Skeletal muscle tissue (tissue), 4 donors: ENCODE measurements around the gene FAM241A. TPM values are rescaled to one million over a fixed set of nuclear protein-coding genes. Genes with fewer than 3 reads are reported as not detected.

Source experiments
- H3K27ac ChIP-seq: one replicate; pipeline ENCODE4 v1.7.0; 2013; ENCODE audit warnings: mild to moderate bottlenecking, low read depth, low read length, inconsistent platforms
- H3K27me3 ChIP-seq, 3 donors: one replicate each; pipeline ENCODE4 v1.7.0; 2013; ENCODE audit warnings: low read length in 3 of 3; ENCODE audit not compliant: control insufficient read depth in 3 of 3, insufficient read depth in 3 of 3
- H3K36me3 ChIP-seq, 3 donors: one replicate each; pipeline ENCODE4 v1.7.0; 2013; ENCODE audit warnings: low read length in 3 of 3; ENCODE audit not compliant: control insufficient read depth in 3 of 3, insufficient read depth in 3 of 3
- H3K4me1 ChIP-seq, 3 donors: one replicate each; pipeline ENCODE4 v1.7.0; 2013; ENCODE audit warnings: low read length in 3 of 3, mild to moderate bottlenecking in 3 of 3; ENCODE audit not compliant: control insufficient read depth in 3 of 3, insufficient read depth in 3 of 3
- H3K4me3 ChIP-seq, 3 donors: one replicate each; pipeline ENCODE4 v1.7.0; 2013; ENCODE audit warnings: low read length in 3 of 3
- H3K9ac ChIP-seq, 3 donors: one replicate each; pipeline ENCODE4 v1.7.0; 2013; ENCODE audit warnings: low read length in 3 of 3, mild to moderate bottlenecking in 3 of 3, moderate library complexity in 2 of 3, low read depth in 1 of 3
- H3K9me3 ChIP-seq, 3 donors: one replicate each; pipeline ENCODE4 v1.7.0; 2013; ENCODE audit warnings: low read length in 3 of 3; ENCODE audit not compliant: control insufficient read depth in 3 of 3
- total RNA-seq: library from RNA; depleted of rRNA; stranded (reverse); fragments of >200 nt; gene quantifications from one replicate; pipeline ENCODE4 v1.2.3, GENCODE V29; 2014
- donor health status: Osteomylitis.

The FAM241A gene
- total RNA-seq, 1 donor from 2014 or later, result 2.1 TPM

DNA sequence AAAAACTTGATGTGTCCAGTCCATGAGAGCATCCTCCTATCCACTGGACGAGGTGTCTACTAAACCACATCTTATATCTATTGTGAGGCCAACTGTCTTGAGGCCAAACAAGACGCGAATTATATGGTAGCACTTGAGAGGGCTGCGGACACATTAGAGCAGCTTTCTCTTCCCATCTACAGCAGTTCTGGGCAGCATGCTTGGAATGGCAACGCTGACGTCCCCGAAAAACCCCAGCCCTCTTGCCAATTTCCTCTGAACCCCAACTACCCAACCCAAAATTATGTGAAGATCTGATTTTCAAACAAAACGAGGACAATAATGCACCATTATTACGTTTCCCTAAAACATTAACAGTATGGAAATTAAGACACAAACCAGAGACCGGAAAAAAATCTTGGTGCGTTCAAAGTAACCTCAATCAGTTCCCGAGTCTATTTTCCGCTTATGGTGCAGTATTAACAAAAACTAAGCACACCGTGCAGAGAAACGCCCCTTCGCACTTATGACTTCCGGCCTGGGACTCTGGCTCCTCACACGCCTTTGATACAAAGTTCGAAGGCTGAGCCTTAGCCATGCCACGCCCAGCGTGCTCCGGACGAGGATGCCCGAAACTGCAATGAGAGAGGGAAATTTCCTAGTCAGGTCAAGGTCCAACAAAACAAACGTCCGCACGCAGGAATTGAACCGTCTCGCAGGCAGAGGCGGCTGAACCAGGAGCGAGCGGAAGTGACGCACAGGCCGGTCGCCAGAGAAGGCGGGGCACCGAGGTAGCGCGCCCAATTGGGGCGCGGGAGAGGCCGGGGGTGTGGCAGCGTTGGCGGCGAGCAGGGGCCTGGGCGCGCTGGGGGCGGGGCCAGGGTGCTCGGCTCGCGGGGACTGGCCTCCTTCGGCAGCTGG is 85.9 kb downstream of the FAM241A start:
- Histone ChIP-seq H3K9me3 (no peaks in the 10 kb centered on the region), H3K4me3 (peak overlapping the region; percentile 91 to 97 (median 95)), H3K9ac (peak overlapping the region; percentile 87 to 93 (median 92)), H3K27ac (peak overlapping the region; percentile 95), H3K27me3 (no peaks in the 10 kb centered on the region), H3K4me1 (peaks cover under 1 to 15% (median 6%) of the 10 kb centered on the region in 3 donors), H3K36me3 (no peaks in the 10 kb centered on the region)

DNA sequence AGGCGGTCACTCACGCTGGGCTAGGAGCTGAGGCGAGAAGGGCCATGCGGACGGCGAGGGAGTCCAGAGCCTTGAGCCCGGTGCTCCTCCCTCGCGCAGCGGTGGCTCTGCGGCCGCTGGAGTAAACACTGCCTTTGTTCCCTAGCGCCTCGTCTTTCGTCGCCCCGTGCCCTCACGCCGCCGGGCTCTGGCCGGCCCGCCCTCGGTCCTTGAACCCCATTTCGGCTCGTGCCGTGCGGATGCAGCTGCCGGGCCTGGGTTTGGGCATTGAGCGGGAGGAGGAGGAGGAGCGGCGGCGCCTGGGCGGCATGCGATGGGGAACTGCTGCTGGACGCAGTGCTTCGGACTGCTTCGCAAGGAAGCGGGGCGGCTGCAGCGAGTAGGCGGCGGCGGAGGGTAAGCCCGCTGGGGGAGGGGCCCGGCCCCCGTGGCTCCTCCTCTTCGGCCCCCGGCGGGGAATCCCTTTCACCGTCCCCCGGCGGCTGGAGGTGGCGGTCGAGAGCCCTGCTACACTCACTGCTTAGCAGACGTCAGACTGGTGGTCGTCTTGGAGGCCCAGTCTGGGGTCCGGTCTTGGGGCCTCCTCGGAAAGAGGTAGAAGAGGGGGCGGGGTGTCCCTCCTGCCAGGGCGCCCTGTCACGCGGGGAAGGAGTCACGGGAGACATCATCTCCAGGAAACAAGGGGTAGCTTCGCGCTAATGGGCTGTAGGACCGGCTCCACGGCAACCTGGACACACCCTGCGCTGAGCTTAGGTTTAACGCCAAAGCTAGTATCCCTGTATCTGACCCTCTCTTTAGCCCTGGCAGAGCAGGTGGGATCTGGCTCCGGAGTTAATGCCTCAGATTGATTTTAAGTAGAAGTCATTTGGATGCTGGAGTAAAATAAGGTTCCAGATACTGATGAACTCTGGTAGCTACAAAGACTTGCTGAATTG is 86.8 kb downstream of the FAM241A start, which contains the start of gene AP1AR:
Gene AP1AR (plus strand): TSS at position 9 of the 935 bp plus-strand sequence. CDS start 305 bp downstream, at position 314.
- Histone ChIP-seq H3K36me3 (no peaks in the 10 kb centered on the region), H3K4me3 (peak within 1 kb of the TSS; percentile 91 to 97 (median 95)), H3K9me3 (no peaks in the 10 kb centered on the region), H3K27me3 (no peaks in the 10 kb centered on the region), H3K4me1 (peaks cover 2 to 15% (median 6%) of the 10 kb centered on the region in 3 donors), H3K9ac (peak within 1 kb of the TSS; percentile 87 to 93 (median 92)), H3K27ac (peak within 1 kb of the TSS; percentile 95)

DNA sequence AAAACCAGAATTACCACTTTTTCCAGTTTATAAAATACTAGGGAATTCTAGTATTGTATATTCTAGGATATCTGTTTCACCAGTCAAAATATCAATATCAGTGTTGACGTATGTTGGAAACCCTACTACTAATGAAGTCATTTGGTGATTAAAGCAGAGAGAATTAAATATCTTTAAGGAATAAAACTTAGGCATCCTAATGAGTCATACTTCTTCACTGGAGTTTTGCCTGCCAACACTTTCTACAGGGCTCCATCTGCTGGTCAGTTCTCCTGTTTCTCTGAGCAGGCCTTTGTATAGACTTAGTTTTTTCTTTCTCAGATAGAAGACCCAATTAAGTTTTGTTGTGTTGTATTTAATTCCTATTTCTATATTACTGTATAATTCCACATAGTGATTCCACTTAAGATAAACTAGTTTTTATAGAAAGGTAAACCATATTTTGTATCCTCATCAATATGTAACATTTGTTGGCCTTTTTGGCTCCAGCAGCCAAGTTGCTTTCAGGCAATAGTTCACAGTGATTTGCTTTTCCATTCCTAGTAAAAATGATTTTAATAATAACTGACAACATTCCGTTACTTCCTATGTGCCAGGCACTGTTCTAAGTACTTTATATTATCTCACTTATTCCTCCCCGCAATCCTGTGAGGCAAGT is 89.8 kb downstream of the FAM241A start:
- no peak overlapping the region for H3K27ac ChIP-seq
- no peaks in the 10 kb centered on the region for H3K27me3 ChIP-seq
- H3K9ac ChIP-seq, result no peak overlapping the region
- H3K9me3 ChIP-seq, result no peaks in the 10 kb centered on the region
- H3K4me3 ChIP-seq, result no peak overlapping the region
- peaks cover 2 to 15% (median 6%) of the 10 kb centered on the region in 3 donors for H3K4me1 ChIP-seq
- no peaks in the 10 kb centered on the region for H3K36me3 ChIP-seq

DNA sequence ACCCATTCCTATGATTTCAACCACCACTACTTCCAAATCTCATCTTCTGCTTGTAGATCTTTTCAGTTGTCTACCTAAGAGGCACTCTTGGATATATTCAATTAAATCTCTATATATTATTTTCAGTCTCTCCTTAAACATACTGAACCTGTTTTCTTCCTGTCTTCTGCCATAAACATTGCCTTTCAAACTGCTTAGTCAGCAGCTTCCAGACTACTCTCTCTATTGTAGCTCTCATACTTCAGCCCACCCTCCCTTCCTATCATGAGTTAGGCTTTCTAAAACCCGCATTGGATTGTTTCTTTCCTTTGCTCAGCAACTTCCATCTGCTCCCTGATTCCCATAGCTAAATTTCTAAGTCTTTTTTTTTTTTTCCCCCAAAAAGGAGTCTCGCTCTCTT is 90.8 kb downstream of the FAM241A start:
- Histone ChIP-seq H3K27ac (no peak overlapping the region), H3K4me3 (no peak overlapping the region), H3K4me1 (peaks cover 2 to 15% (median 6%) of the 10 kb centered on the region in 3 donors), H3K9ac (no peak overlapping the region), H3K9me3 (no peaks in the 10 kb centered on the region), H3K36me3 (peaks cover 0 to 2% (median 0%) of the 10 kb centered on the region in 3 donors), H3K27me3 (no peaks in the 10 kb centered on the region)

DNA sequence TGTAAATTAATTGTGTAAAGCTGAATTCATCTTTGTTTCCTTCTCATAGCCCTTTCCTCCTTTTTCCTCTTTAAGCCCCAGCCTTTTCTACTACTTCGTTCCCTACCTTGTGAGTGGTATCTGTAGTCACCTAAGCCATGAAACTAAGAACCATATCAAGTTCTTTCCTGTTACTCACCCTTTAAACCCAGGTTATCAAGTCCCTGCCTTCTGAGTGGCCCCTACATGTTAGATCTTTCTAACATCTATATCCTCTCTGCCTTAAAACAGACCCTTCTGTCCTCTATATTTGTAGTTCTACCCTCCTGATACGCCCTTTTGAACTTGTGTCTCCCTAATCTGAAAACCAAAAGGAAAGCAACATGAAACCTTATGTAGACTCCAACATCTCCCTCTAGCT is 93.6 kb downstream of the FAM241A start:
- no peak overlapping the region for H3K4me3 ChIP-seq
- H3K9ac ChIP-seq, result no peak overlapping the region
- no peaks in the 10 kb centered on the region for H3K9me3 ChIP-seq
- H3K27ac ChIP-seq, result no peak overlapping the region
- H3K4me1 ChIP-seq, result peaks cover 0 to 2% (median 0%) of the 10 kb centered on the region in 3 donors
- no peaks in the 10 kb centered on the region for H3K27me3 ChIP-seq
- H3K36me3 ChIP-seq, result peaks cover 0 to 4% (median 0%) of the 10 kb centered on the region in 3 donors

Other genes with a start within 250 kb of the FAM241A start
- 13.0 TPM for gene AP1AR, start 86.3 kb downstream of the FAM241A start, total RNA-seq
- gene TIFA, start 140.4 kb downstream of the FAM241A start, total RNA-seq, result 2.6 TPM
- gene ALPK1, start 151.9 kb downstream of the FAM241A start, total RNA-seq, result 9.4 TPM